HepG2 (cell line): ENCODE data around the gene BAHD1. TPM values are rescaled to one million over a fixed set of nuclear protein-coding genes. Genes with fewer than 3 reads are reported as not detected.

Source experiments
- EHMT2 ChIP-seq: fragments of 200-600 bp; sonication (generic); IDR thresholded peaks from 2 replicates; pipeline ENCODE4 v1.7.0; 2017; ENCODE audit warnings: antibody characterized with exemption, low read depth, low read length, borderline replicate concordance
- FOXC1 ChIP-seq: sonication (generic); formaldehyde crosslinking; IDR thresholded peaks from 2 replicates; pipeline ENCODE4 v1.8.0; 2022; ENCODE audit warnings: mild to moderate bottlenecking, missing genetic modification reagents, borderline replicate concordance
- GATA4 ChIP-seq: sonication (generic); IDR thresholded peaks from 2 replicates; pipeline ENCODE4 v1.6.1; 2016; ENCODE audit warnings: antibody characterized with exemption, low read depth, borderline replicate concordance
- HNF4G ChIP-seq, 2 experiments: sonication (generic) in 1 of 2; formaldehyde crosslinking in 1 of 2; IDR thresholded peaks; 2 replicates each; pipeline versions ENCODE4 v1.4.0 to v1.6.1; 2011 to 2020; ENCODE audit warnings: borderline replicate concordance in 2 of 2, low read depth in 2 of 2, mild to moderate bottlenecking in 2 of 2, low read length in 1 of 2, missing genetic modification reagents in 1 of 2, moderate library complexity in 1 of 2
- KAT8 ChIP-seq: IDR thresholded peaks from 2 replicates; pipeline ENCODE4 v1.6.1; 2016; ENCODE audit warnings: missing genetic modification reagents, missing compliant biosample characterization
- NFE2 ChIP-seq: sonication (generic); formaldehyde crosslinking; IDR thresholded peaks from 2 replicates; pipeline ENCODE4 v1.4.0; 2020; ENCODE audit warnings: missing genetic modification reagents
- NR2F2 ChIP-seq: IDR thresholded peaks from 2 replicates; pipeline ENCODE4 v1.6.1; 2012; ENCODE audit warnings: low read depth, inconsistent platforms, borderline replicate concordance
- SAP130 ChIP-seq: IDR thresholded peaks from 2 replicates; pipeline ENCODE4 v1.6.1; 2016; ENCODE audit warnings: low read depth
- SKI ChIP-seq: fragments of 450-650 bp; IDR thresholded peaks from one replicate; pipeline ENCODE4 v1.6.1; 2018; ENCODE audit warnings: mild to moderate bottlenecking; ENCODE audit not compliant: partially characterized antibody
- SOX13 ChIP-seq, 3 experiments: fragments of 450-650 bp in 1 of 3; sonication (generic) in 1 of 3; formaldehyde crosslinking in 1 of 3; IDR thresholded peaks in 2 of 3; conservative IDR thresholded peaks in 1 of 3; 2 replicates each; pipeline versions ENCODE4 v1.5.0 to v1.6.1; 2016 to 2020; ENCODE audit warnings: antibody characterized with exemption in 1 of 3, mild to moderate bottlenecking in 1 of 3, missing compliant biosample characterization in 1 of 3, missing genetic modification reagents in 1 of 3, moderate library complexity in 1 of 3
- TMF1 ChIP-seq: sonication (generic); formaldehyde crosslinking; IDR thresholded peaks from 2 replicates; pipeline ENCODE4 v1.8.1; 2022; ENCODE audit warnings: low read depth, missing genetic modification reagents
- ZFX ChIP-seq: sonication (generic); formaldehyde crosslinking; IDR thresholded peaks from 2 replicates; pipeline ENCODE4 v1.4.0; 2020; ENCODE audit warnings: mild to moderate bottlenecking, low read depth, missing genetic modification reagents, moderate library complexity
- ZNF207 ChIP-seq: fragments of 450-650 bp; IDR thresholded peaks from 2 replicates; pipeline ENCODE4 v1.6.1; 2016; ENCODE audit warnings: antibody characterized with exemption, borderline replicate concordance
- ZNF234 ChIP-seq: sonication (generic); formaldehyde crosslinking; conservative IDR thresholded peaks from 2 replicates; pipeline ENCODE4 v1.5.1; 2020; ENCODE audit warnings: mild to moderate bottlenecking, missing genetic modification reagents
- ZNF253 ChIP-seq: sonication (generic); formaldehyde crosslinking; IDR thresholded peaks from 2 replicates; pipeline ENCODE4 v1.8.0; 2022; ENCODE audit warnings: mild to moderate bottlenecking, missing genetic modification reagents, borderline replicate concordance
- ZNF557 ChIP-seq: sonication (generic); formaldehyde crosslinking; IDR thresholded peaks from 2 replicates; pipeline ENCODE4 v1.4.0; 2020; ENCODE audit warnings: missing genetic modification reagents
- ZNF564 ChIP-seq: sonication (generic); formaldehyde crosslinking; IDR thresholded peaks from 2 replicates; pipeline ENCODE4 v1.8.1; 2023; ENCODE audit warnings: mild to moderate bottlenecking, missing genetic modification reagents
- ZNF652 ChIP-seq: IDR thresholded peaks from 2 replicates; pipeline ENCODE4 v1.6.1; 2016; ENCODE audit warnings: low read depth, borderline replicate concordance
- ZNF850 ChIP-seq: sonication (generic); formaldehyde crosslinking; conservative IDR thresholded peaks from 2 replicates; pipeline ENCODE4 v1.9.0; 2021; ENCODE audit warnings: mild to moderate bottlenecking, missing genetic modification reagents
- polyA plus RNA-seq, 8 experiments: library from polyadenylated mRNA; depleted of rRNA in 3 of 8; stranded (reverse) in 7 of 8; unstranded in 1 of 8; fragments of >200 nt; fragmentation: Illumina TruSeq in 4 of 8; extraction: Trizol in 4 of 8; gene quantifications; 2 replicates each; pipeline versions ENCODE4 v1.2.1 to v1.2.3, GENCODE V29; 2011 to 2016; ENCODE audit warnings: low read depth in 4 of 8, missing spikeins in 1 of 8, mixed read lengths in 1 of 8; ENCODE audit not compliant: insufficient read depth in 1 of 8
- total RNA-seq, 5 experiments: library from RNA; depleted of rRNA; stranded (reverse); fragments of >200 nt; fragmentation: Illumina TruSeq; extraction: Trizol; gene quantifications; 2 replicates each; pipeline ENCODE4 v1.2.3, GENCODE V29; 2016; ENCODE audit warnings: low read depth in 1 of 5
- TF ChIP-seq, protein P1 (sequence below): IDR thresholded peaks from 2 replicates; pipeline ENCODE4 v1.6.1; 2016; ENCODE audit warnings: low read depth, missing genetic modification reagents, missing compliant biosample characterization
- TF ChIP-seq, protein P2 (sequence below): sonication (generic); formaldehyde crosslinking; IDR thresholded peaks from 2 replicates; pipeline ENCODE4 v1.4.0; 2020; ENCODE audit warnings: missing genetic modification reagents, mild to moderate bottlenecking, borderline replicate concordance

The BAHD1 gene
- total and polyA plus RNA-seq, 2 of the 13 experiments (the other 11 are each of a cell fraction or from before 2014, with no cell fraction given) = 3.3 to 8.7 TPM

DNA sequence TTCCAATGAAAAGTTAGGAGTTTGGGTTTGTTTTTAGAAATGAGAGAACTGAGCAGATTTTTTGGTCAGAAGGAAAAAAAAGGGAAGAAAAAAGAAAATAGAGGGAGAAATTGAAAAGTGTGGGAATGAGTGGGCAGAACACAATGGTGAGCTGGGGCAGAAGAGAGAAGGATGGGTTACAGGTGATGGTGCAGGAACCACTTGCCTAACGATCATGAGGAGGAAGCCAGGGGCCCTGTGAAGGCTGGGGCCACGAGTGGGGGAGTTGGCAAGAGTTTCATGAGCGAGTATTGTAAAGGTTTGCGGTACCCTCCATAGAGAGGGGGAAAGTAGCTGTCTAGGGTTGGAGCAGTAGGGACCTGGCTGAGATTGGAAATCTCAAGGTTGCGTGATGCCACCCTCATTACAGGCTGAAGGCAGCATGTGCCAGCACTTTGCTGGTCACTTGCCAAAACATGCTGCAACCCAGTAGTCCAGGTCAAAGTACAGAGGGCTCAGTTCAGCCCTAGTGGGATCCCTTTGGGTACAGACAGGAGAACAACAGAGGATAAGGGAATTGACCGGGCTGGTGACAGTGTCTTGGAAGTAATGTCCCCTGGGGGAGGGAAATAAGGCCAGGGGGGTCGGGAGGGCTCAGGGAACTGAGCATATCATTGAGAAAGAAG is 28.5 kb upstream of the BAHD1 start (continued):
- TF ChIP-seq ZFX (CRISPR knock-in tag) = no peak
- TF ChIP-seq ZNF564 (CRISPR knock-in tag) = no peak
- peak; percentile 51 for TF ChIP-seq SAP130 (CRISPR knock-in tag)
- no peak for TF ChIP-seq SKI
- TF ChIP-seq, protein P1, sequence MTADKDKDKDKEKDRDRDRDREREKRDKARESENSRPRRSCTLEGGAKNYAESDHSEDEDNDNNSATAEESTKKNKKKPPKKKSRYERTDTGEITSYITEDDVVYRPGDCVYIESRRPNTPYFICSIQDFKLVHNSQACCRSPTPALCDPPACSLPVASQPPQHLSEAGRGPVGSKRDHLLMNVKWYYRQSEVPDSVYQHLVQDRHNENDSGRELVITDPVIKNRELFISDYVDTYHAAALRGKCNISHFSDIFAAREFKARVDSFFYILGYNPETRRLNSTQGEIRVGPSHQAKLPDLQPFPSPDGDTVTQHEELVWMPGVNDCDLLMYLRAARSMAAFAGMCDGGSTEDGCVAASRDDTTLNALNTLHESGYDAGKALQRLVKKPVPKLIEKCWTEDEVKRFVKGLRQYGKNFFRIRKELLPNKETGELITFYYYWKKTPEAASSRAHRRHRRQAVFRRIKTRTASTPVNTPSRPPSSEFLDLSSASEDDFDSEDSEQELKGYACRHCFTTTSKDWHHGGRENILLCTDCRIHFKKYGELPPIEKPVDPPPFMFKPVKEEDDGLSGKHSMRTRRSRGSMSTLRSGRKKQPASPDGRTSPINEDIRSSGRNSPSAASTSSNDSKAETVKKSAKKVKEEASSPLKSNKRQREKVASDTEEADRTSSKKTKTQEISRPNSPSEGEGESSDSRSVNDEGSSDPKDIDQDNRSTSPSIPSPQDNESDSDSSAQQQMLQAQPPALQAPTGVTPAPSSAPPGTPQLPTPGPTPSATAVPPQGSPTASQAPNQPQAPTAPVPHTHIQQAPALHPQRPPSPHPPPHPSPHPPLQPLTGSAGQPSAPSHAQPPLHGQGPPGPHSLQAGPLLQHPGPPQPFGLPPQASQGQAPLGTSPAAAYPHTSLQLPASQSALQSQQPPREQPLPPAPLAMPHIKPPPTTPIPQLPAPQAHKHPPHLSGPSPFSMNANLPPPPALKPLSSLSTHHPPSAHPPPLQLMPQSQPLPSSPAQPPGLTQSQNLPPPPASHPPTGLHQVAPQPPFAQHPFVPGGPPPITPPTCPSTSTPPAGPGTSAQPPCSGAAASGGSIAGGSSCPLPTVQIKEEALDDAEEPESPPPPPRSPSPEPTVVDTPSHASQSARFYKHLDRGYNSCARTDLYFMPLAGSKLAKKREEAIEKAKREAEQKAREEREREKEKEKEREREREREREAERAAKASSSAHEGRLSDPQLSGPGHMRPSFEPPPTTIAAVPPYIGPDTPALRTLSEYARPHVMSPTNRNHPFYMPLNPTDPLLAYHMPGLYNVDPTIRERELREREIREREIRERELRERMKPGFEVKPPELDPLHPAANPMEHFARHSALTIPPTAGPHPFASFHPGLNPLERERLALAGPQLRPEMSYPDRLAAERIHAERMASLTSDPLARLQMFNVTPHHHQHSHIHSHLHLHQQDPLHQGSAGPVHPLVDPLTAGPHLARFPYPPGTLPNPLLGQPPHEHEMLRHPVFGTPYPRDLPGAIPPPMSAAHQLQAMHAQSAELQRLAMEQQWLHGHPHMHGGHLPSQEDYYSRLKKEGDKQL (CRISPR knock-in tag) = no peak
- TF ChIP-seq ZNF557 (CRISPR knock-in tag) = no peak
- TF ChIP-seq EHMT2 = no peak
- no peak for TF ChIP-seq TMF1
- TF ChIP-seq KAT8 (CRISPR knock-in tag) = peak; percentile 32; the same call in 1 of the 2 replicates
- no peak for TF ChIP-seq SOX13 (IDR thresholded peaks at IDR 0.05)
- TF ChIP-seq SOX13 (CRISPR knock-in tag; conservative IDR thresholded peaks at IDR 0.05 in 1 of 2, IDR thresholded peaks at IDR 0.05 in 1 of 2) = peak in 1 of 2 experiments; percentile 49; a peak in 1 of 4 replicates
- no peak for TF ChIP-seq NFE2
- TF ChIP-seq FOXC1 (CRISPR knock-in tag) = no peak
- no peak for TF ChIP-seq ZNF850 (CRISPR knock-in tag)
- no peak for TF ChIP-seq GATA4
- TF ChIP-seq, protein P2, sequence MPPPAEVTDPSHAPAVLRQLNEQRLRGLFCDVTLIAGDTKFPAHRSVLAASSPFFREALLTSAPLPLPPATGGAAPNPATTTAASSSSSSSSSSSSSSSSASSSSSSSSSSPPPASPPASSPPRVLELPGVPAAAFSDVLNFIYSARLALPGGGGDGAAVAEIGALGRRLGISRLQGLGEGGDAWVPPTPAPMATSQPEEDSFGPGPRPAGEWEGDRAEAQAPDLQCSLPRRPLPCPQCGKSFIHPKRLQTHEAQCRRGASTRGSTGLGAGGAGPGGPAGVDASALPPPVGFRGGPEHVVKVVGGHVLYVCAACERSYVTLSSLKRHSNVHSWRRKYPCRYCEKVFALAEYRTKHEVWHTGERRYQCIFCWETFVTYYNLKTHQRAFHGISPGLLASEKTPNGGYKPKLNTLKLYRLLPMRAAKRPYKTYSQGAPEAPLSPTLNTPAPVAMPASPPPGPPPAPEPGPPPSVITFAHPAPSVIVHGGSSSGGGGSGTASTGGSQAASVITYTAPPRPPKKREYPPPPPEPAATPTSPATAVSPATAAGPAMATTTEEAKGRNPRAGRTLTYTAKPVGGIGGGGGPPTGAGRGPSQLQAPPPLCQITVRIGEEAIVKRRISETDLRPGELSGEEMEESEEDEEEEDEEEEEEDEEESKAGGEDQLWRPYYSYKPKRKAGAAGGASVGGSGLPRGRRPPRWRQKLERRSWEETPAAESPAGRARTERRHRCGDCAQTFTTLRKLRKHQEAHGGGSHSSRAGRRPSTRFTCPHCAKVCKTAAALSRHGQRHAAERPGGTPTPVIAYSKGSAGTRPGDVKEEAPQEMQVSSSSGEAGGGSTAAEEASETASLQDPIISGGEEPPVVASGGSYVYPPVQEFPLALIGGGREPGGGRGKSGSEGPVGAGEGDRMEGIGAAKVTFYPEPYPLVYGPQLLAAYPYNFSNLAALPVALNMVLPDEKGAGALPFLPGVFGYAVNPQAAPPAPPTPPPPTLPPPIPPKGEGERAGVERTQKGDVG (CRISPR knock-in tag) = no peak
- TF ChIP-seq NR2F2 = no peak
- no peak for TF ChIP-seq ZNF253
- peak; percentile 89 for TF ChIP-seq HNF4G (IDR thresholded peaks at IDR 0.05; ENCODE audit: borderline replicate concordance, low read depth, low read length)
- TF ChIP-seq HNF4G (CRISPR knock-in tag; IDR thresholded peaks at IDR 0.05; ENCODE audit: borderline replicate concordance, low read depth) = peak; percentile 78; the same call in 1 of the 2 replicates
- no peak for TF ChIP-seq ZNF234 (CRISPR knock-in tag)
- TF ChIP-seq ZNF652 (CRISPR knock-in tag) = no peak
- no peak for TF ChIP-seq ZNF207
